Spleen (tissue), 7 donors: ENCODE measurements around the gene CTNS.

ENCODE experiments used
- POLR2A ChIP-seq, 3 donors: fragments of 450-650 bp; IDR thresholded peaks; one replicate each; pipeline ENCODE4 v1.5.1; 2017; ENCODE audit warnings: antibody characterized with exemption in 3 of 3, mild to moderate bottlenecking in 1 of 3
- POLR2AphosphoS5 ChIP-seq, 3 donors: sonication (generic); formaldehyde crosslinking; IDR thresholded peaks; one replicate each; pipeline ENCODE4 v1.5.1; 2017; ENCODE audit warnings: antibody characterized with exemption in 3 of 3
- TF ChIP-seq, protein P1 (sequence below), 11 experiments: fragments of 200-600 bp in 7 of 11; fragments of 450-650 bp in 4 of 11; sonication (generic) in 4 of 11; IDR thresholded peaks in 8 of 11; conservative IDR thresholded peaks in 3 of 11; 1 replicate in 7 of 11; 2 replicates in 4 of 11; pipeline versions ENCODE4 v1.4.0 to v1.8.0; 2016 to 2021; ENCODE audit warnings: antibody characterized with exemption in 11 of 11, inconsistent platforms in 4 of 11, mild to moderate bottlenecking in 1 of 11
- donor health status: DM: no; HTN: no; CAD: no; lungs with moderate emphysema.
- donor health status: DM: no; HTN: no; CAD: no.
- donor health status: DM: no; HTN: no; CAD: no.

DNA sequence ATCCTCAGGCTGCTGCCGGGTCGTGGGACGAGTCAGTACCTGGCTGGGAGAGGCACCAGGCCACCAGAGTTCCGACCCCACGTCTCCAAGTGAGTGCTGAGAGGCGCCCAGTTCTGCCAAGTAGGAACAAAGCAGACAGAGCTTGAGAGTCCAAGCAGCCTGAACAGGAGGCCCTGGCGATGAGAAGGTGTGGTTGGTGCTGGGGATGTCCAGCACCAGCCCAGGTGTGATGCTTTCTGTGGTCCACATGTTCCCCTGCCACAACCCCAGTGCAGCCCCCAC, 21.0 kb downstream of the CTNS start:
- TF ChIP-seq, protein P1, sequence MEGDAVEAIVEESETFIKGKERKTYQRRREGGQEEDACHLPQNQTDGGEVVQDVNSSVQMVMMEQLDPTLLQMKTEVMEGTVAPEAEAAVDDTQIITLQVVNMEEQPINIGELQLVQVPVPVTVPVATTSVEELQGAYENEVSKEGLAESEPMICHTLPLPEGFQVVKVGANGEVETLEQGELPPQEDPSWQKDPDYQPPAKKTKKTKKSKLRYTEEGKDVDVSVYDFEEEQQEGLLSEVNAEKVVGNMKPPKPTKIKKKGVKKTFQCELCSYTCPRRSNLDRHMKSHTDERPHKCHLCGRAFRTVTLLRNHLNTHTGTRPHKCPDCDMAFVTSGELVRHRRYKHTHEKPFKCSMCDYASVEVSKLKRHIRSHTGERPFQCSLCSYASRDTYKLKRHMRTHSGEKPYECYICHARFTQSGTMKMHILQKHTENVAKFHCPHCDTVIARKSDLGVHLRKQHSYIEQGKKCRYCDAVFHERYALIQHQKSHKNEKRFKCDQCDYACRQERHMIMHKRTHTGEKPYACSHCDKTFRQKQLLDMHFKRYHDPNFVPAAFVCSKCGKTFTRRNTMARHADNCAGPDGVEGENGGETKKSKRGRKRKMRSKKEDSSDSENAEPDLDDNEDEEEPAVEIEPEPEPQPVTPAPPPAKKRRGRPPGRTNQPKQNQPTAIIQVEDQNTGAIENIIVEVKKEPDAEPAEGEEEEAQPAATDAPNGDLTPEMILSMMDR (IDR thresholded peaks at IDR 0.05 in 8 of 11, conservative IDR thresholded peaks at IDR 0.05 in 3 of 11) = no peak
- TF ChIP-seq POLR2AphosphoS5 (IDR thresholded peaks at IDR 0.05) (no peak), POLR2A (IDR thresholded peaks at IDR 0.05) (no peak)
